Measurements from ENCODE around the gene RPS19BP1. TPM values are rescaled to one million over a fixed set of nuclear protein-coding genes. Genes with fewer than 3 reads are reported as not detected.

Gene RPS19BP1
- total and polyA plus RNA-seq, 2 of the 8 experiments (the other 6 are each of a cell fraction or from before 2014, with no cell fraction given), result 77.9 to 97.9 TPM

GRCh38 chr22:39481054-39481453 is 51.5 kb downstream of the RPS19BP1 start:
- Histone ChIP-seq H3K14ac (ENCODE audit: insufficient read length) (no peak overlapping the region), H3K4ac (replicated peaks; ENCODE audit: insufficient read length, low read depth, low read length) (no peak overlapping the region), H2AK5ac (ENCODE audit: low read depth, low read length) (no peak overlapping the region), H3K4me3 (ENCODE audit: extremely low read depth in 1 of 4, insufficient read depth in 2 of 4, low read depth in 3 of 4, low read length in 4 of 4) (no peak overlapping the region), H3K27ac (ENCODE audit: low read depth, low read length) (no peak overlapping the region), H3K56ac (replicated peaks; ENCODE audit: insufficient read length, low read depth, low read length) (no peak overlapping the region), H2BK5ac (ENCODE audit: low read depth, low read length) (no peak overlapping the region), H4K20me1 (replicated peaks in 1 of 2; ENCODE audit: control insufficient read depth in 1 of 2, insufficient read depth in 2 of 2, low read length in 2 of 2) (peaks cover 9 to 17% of the 10 kb centered on the region in 2 experiments), H3K4me1 (replicated peaks in 1 of 4; ENCODE audit: control insufficient read depth in 3 of 4, insufficient read depth in 4 of 4, low read length in 3 of 4) (no peaks in the 10 kb centered on the region; a peak in 1 of 7 replicates), H3K79me2 (ENCODE audit: control insufficient read depth in 1 of 2, insufficient read depth in 2 of 2, low read length in 2 of 2) (no peaks in the 10 kb centered on the region), H2BK12ac (ENCODE audit: low read depth, low read length) (0 out of 2 replicates have a peak overlapping the region, but pooled peaks have one; percentile 9), H3K27me3 (replicated peaks in 1 of 4; ENCODE audit: control insufficient read depth in 3 of 4, extremely low read depth in 1 of 4, insufficient read depth in 3 of 4, low read length in 3 of 4) (no peaks in the 10 kb centered on the region; a peak in 1 of 7 replicates), H3K79me1 (ENCODE audit: low read depth, low read length) (peaks cover 3% of the 10 kb centered on the region), H2BK15ac (ENCODE audit: low read length) (no peak overlapping the region), H3K18ac (ENCODE audit: extremely low read depth, low read length) (no peak overlapping the region), H3K4me2 (ENCODE audit: insufficient read depth in 1 of 2, low read depth in 2 of 2, low read length in 2 of 2) (no peak overlapping the region), H3K36me3 (ENCODE audit: control insufficient read depth in 2 of 4, insufficient read depth in 4 of 4, low read length in 3 of 4) (no peaks in the 10 kb centered on the region), H3K9me3 (ENCODE audit: insufficient read depth in 2 of 2, low read depth in 1 of 2, low read length in 1 of 2) (no peaks in the 10 kb centered on the region), H4K91ac (replicated peaks; ENCODE audit: insufficient read length, low read length) (no peak overlapping the region), H2AFZ (ENCODE audit: low read length) (no peak overlapping the region), H3K23me2 (ENCODE audit: low read depth, low read length) (no peaks in the 10 kb centered on the region), H2BK20ac (ENCODE audit: low read length) (no peak overlapping the region), H2BK120ac (replicated peaks; ENCODE audit: low read depth, low read length) (no peak overlapping the region), H4K5ac (ENCODE audit: insufficient read length, low read depth, low read length) (no peak overlapping the region), H3K9ac (replicated peaks in 1 of 4; ENCODE audit: extremely low read depth in 1 of 4, low read depth in 3 of 4, low read length in 3 of 4) (no peak overlapping the region), H3K23ac (ENCODE audit: insufficient read length) (no peak overlapping the region), H4K8ac (ENCODE audit: extremely low read depth, insufficient read depth, low read length) (no peak overlapping the region)
- DNase-seq (ENCODE audit: low read depth in 1 of 2, low spot score in 2 of 2), result no peak
- FAIRE-seq, result no peak
- WGBS, 2 experiments (ENCODE audit: extremely low coverage in 1 of 2, insufficient coverage in 1 of 2, insufficient read length in 1 of 2, insufficient replicate concordance in 2 of 2, low coverage in 1 of 2, low lambda C conversion rate in 2 of 2, missing lambda C conversion rate in 1 of 2), result 84% methylated on average over 16 of the region's 16 CpGs; no CpG with 5 or more reads in 1 of the 2 experiments
- CTCF ChIA-PET (ENCODE audit: partially characterized antibody), result interaction anchor here (0.8 to 11.1 kb wide), 5 partner anchors 9 to 47 kb away, joined by 3 to 120 read pairs (median 46); no protein-coding TSS in a partner anchor
- POLR2A ChIA-PET (ENCODE audit: partially characterized antibody), result no interaction called here
- TF ChIP-seq RBBP5 (IDR thresholded peaks at IDR 0.05; ENCODE audit: borderline replicate concordance, low read depth, low read length) (no peak), TBP (IDR thresholded peaks at IDR 0.05; ENCODE audit: low read depth, low read length) (no peak)
